ENCODE results near the gene VAPB.

The VAPB gene

DNA sequence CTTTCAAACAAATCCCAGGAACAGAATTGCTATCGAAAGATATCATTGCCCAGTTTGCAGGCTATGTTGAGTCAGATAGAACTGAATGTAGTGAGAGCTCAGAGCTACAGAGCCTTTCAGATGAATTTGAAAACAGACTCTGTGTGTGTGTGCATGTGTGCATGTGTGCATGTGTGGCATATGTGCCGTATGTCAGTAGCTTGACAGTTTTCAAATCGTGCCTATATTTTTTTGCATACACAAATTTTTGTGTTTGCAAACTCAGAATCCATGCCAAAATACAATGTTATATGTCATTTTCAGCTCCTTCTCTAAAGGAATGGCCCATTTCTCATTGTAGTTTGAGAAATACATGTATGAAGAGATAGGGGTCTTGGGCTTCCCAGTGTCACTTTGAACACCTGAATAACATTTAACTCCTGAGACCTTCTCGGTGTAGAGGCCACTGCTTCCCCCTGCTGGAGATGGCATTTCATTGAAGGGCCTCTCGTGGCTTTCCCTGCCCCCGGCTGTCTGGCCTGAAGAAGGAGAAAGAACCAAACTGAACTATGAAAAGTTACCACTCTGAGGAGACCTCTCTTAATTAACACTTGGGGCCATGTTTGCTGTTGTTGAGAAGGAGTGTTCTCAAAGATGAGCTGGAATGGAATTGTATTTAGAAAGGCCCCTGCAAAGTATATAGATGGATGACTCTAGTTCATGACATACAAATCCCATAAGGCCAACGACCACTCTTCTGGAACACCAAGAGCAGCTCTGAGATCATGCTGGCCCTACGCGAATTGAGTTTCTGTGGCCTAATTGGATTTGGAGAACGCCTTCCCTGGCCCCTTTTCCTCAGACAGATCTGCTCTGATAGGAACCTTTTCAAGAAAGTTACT is 58.7 kb downstream of the VAPB start:
- DNase-seq = peak; percentile 63
- in situ Hi-C loops (cut with HindIII; ENCODE audit: low pct_ligation_motif_present, low pct_unique_long_range_greater_than_20kb, low sequenced_read_pairs) = loop anchor here (10.0 kb wide), 1 partner anchor 203 kb away; no protein-coding TSS in a partner anchor

DNA sequence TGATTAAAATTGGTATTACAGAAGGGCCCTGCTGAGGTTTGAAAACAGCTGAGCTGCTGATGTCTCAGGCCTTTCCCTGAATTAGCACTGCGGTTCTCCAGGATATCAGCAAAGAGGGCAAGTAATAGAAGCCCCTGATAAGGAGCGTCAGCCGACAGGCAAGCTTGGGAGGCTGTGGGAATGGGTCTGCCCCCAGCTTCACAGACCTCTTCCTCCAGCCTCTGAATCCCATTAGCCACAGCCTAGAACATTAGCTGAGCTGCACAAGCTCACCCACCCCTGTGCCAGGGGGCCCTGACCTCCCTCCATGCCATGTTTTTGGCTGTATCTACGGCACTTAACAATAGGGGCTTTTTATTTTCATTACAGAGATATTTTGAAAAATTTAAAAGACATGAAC is 59.9 kb downstream of the VAPB start:
- in situ Hi-C loops (cut with HindIII; ENCODE audit: low pct_ligation_motif_present, low pct_unique_long_range_greater_than_20kb, low sequenced_read_pairs) = loop anchor here (10.0 kb wide), 1 partner anchor 204 kb away; no protein-coding TSS in a partner anchor
- DNase-seq = no peak

DNA sequence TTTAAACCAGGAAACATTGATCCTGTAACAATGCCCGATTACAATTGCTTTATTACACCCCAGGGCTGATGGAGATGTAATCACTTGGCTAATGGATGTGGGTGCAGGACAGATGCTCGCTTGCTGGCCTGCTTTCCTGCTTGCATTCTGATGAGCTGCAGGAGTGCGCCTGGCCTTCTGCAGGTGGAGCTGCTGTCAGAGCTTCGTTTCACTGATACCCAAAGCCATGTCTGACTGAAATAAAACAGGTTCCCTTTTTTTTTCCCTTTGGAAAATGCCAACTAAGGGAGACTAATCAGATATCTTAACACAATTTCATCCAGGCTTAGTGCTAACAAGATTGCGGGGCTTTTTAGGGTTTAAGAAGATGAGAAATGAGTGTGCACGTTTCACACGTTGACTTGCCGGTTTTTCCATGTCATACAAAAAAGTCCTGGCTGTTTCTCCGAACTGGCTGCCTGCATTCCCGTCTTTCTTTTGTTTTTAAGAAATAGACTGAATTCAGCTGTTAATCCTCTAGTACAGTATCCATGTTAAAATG is 60.7 kb downstream of the VAPB start:
- no peak for DNase-seq
- in situ Hi-C loops (cut with HindIII; ENCODE audit: low pct_ligation_motif_present, low pct_unique_long_range_greater_than_20kb, low sequenced_read_pairs) = loop anchor here (10.0 kb wide), 1 partner anchor 205 kb away; no protein-coding TSS in a partner anchor

DNA sequence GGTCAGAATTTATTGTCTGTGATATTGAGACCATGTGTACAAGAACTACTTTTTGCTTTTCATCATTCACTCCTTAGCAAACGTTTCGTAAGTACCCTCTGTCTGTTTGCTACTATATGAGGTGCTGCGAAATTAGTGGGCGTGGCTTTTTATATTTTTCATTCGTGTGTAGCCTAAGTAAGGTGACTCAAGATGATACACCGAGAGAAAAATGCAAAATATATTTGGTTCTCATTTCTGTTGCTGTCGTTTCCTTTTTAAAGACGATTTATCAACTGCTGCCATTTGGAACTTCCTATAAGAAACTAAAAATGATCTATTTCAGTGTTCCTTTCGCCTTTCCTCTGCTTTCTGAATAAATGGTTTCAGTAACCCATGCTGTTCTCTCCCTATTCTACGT is 61.2 kb downstream of the VAPB start:
- DNase-seq = no peak
- in situ Hi-C loops (cut with HindIII; ENCODE audit: low pct_ligation_motif_present, low pct_unique_long_range_greater_than_20kb, low sequenced_read_pairs) = no loop called here

DNA sequence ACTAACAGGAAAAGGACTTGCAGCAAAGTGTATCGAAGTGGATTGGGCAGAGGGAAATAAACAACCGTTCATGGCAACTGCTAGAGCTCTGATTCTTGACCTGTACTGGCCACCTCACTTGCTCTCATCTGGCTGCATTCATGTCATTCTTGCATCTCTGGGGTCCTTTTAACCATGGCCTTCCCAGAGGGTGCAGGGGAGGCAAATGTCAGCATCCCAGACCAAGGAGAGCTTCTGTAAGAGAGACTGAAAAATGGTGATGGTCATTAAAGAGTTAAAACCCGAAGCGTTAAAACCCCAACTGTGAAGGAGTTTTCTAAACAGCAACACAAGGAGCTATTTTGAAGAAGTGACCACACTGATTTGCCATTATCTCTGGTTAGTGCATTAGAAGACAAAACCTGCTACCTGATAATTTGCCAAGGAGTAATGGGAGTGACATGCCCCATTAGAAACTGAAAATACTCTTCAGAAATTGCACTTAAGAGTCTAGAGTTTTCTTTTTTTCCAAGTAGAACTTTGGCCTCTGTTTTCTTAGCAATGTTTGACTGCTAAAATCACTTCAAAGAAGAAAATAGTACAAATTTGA is 63.7 kb downstream of the VAPB start:
- DNase-seq = no peak
- in situ Hi-C loops (cut with HindIII; ENCODE audit: low pct_ligation_motif_present, low pct_unique_long_range_greater_than_20kb, low sequenced_read_pairs) = no loop called here

DNA sequence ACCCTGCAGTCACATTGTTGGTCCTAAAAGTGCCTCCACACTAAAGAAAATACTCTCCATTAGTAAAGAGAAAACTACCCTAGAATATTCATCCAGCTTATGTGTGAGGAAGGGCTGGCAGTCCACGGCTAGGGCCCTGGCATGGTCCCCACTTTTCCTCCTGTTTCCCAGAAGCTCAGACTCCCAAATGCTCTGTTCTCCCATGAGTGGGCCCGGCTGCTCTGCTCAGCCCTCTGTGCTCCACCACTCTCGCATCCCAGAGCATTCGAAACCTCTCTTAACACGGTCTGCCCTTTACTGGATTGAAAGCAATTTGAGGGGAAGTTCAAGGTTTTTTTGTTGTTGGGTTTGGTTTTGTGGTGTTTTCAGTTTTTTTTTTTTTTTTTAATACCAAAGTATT is 64.4 kb downstream of the VAPB start:
- in situ Hi-C loops (cut with HindIII; ENCODE audit: low pct_ligation_motif_present, low pct_unique_long_range_greater_than_20kb, low sequenced_read_pairs) = no loop called here
- no peak for DNase-seq

- in situ Hi-C loops (cut with HindIII; ENCODE audit: low pct_ligation_motif_present, low pct_unique_long_range_greater_than_20kb, low sequenced_read_pairs) = no loop called here
- DNase-seq = no peak
These were observed 65.4 kb downstream of the VAPB start for GRCh38 chr20:58454460-58454859.

- no peak for DNase-seq
- in situ Hi-C loops (cut with HindIII; ENCODE audit: low pct_ligation_motif_present, low pct_unique_long_range_greater_than_20kb, low sequenced_read_pairs) = no loop called here
These were observed 68.2 kb downstream of the VAPB start for GRCh38 chr20:58457083-58457695.

GRCh38 chr20:58458342-58459057 is 69.5 kb downstream of the VAPB start:
- in situ Hi-C loops (cut with HindIII; ENCODE audit: low pct_ligation_motif_present, low pct_unique_long_range_greater_than_20kb, low sequenced_read_pairs) = no loop called here
- no peak for DNase-seq

DNA sequence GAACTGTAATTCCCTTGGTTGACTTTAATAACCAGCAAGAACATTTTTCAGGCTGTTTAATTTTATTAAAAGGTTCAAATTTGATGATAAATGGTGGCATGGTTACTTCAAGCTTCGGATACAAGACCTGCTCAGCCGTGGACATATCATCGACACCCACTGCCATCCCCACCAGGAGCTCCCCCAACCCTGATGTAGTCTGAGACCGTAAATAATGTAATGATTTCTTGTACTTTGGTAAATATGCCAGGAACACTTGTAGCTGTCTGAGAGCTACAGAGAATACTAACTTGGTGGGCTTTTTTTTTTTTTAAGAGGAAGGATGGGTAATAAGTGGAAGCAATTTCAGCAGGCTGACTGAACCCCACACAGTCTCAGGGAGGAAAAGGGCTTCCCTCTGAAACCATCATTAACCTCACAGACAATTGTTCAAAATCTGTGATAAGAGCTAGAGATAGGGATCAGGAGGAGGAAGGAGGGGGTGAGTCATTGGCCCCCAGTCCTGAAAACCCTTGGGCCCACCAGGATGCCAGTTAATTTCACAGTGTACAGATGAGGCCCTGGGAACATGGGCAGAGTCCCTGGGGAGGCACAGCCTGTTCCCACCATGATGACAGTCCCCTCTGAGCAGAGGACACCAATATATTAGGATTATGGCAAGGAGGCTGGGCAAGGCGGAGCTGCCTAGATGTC is 70.2 kb downstream of the VAPB start:
- no peak for DNase-seq
- in situ Hi-C loops (cut with HindIII; ENCODE audit: low pct_ligation_motif_present, low pct_unique_long_range_greater_than_20kb, low sequenced_read_pairs) = no loop called here

DNA sequence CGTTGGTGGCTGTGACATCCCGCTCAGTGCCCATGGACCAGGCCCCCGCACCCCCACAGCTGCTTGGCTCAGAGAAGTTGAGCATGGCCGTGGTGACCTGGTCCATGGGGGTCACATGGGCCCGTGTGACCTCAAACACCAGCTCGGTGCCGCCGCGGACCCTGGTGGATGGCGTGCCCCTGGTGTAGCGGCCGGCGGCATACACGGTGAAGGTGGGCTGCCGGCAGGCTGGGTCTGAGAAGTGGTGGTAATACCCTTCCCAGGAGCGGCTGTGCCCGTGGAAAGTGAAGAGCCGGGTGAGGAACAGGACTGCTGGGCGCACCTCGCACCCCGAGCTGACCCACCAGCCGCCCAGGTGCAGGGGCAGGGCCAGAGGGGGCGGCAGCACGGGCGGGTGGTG is 72.1 kb downstream of the VAPB start:
- DNase-seq = no peak
- in situ Hi-C loops (cut with HindIII; ENCODE audit: low pct_ligation_motif_present, low pct_unique_long_range_greater_than_20kb, low sequenced_read_pairs) = no loop called here

DNA sequence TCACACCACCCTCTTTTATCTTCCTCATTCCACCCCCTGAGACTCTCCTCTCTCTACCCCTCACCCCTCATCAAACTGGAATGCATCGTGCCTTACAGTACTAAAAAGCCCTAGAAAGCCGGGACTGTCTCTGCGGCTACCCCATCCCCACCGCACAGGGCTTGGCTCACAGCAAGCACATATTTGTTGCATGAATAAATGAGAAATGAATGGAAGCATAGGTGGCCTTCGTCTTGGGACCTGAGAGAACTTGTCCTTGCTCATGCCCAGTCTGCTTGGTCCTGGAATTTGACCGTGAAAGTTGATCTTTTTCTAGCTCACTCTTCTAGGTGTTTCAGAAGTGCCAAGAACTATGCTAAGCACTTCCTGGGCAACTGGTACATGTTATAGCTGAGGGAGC is 72.9 kb downstream of the VAPB start:
- DNase-seq = no peak
- in situ Hi-C loops (cut with HindIII; ENCODE audit: low pct_ligation_motif_present, low pct_unique_long_range_greater_than_20kb, low sequenced_read_pairs) = no loop called here

- no peak for DNase-seq
- in situ Hi-C loops (cut with HindIII; ENCODE audit: low pct_ligation_motif_present, low pct_unique_long_range_greater_than_20kb, low sequenced_read_pairs) = no loop called here
These were observed 74.2 kb downstream of the VAPB start for GRCh38 chr20:58463256-58463655.

DNA sequence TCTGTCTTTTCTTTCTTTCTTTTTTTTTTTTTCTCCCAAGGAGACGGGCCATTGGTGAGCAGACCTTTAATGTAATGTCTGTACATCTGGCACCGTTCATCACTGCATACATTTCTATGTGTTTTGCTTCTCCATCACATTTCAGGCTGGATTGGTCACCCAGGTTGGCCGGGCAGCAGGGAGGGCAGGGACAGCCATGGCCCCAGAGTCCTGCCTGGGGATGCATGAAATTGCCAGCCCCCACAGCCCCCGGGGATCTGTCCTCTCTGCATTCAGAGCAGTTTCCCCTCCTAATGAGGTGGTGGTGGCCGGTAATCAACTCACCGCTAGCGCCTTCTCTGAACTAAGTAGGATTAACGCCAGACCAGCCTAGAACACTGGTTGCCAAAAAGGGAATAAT is 75.8 kb downstream of the VAPB start:
- in situ Hi-C loops (cut with HindIII; ENCODE audit: low pct_ligation_motif_present, low pct_unique_long_range_greater_than_20kb, low sequenced_read_pairs) = no loop called here
- DNase-seq = no peak

DNA sequence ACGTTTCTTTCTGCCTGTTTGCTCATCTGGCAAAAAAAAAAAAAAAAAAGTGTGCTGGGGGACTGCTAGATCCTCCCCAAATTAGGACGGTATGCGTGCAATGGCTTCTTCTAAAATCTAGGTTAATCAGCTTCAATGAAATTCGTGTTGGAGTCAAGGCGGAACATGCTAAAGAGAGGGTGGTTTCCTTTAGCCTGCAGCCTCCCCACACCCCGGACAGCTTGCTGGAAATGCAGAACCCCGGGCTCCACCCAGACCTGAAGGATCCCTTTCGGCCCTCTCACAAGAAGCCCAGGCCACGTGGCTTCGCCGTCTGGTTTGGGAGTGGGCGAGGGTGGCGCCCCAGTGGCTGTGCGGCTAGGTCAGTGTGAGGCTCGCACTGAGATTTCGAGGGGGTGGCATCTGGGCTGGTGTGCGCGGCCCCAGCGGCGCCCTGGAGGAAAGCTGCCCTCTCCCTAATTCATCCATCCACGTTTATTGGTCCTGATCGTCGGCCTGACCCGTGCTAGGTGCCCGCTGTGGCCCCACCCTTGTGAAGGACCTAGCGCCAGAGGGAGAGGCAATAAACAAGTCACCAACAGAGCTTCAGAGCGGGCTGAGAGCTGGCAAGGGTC is 77.2 kb downstream of the VAPB start:
- DNase-seq = no peak
- in situ Hi-C loops (cut with HindIII; ENCODE audit: low pct_ligation_motif_present, low pct_unique_long_range_greater_than_20kb, low sequenced_read_pairs) = no loop called here

DNA sequence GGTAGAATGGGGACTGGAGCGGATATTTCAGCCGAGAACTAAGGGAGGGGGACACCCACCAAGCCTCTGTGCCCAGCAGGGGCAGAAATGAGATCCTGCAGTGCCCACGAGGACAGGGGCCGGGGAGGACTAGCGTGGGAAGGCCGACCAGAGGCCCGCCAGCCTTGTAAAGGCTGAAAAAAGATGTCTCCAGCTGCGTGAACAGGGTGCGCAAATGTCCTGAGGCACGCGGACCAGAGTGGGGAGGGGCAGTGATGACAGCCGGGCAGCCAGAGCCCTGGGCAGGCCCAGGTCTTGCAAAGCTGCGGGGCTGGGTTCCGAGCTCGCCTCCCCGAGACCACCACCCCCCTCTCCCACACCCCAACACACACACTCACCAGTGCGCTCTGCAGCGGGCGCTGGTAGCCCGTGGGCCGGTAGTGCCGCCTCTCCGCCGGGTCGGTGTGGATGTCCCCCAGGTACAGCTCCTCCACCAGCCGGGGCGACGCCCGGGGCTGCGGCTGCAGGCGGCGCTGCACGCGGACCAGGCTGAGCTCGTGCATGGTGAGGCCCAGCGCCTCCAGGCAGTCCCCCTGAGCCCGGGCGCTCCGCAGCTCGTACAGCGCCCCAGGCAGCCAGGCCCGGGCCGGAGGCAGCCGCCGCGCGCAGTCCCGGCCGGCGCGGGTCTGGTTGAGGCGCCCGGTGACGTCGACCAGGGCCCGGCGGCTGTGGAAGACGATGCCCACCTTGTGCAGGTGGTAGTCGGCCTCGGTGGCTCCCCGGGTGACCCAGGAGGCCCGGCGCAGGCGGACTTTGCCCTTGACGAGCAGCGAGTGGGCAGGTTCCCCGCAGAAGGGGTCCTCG is 77.9 kb downstream of the VAPB start:
- DNase-seq = no peak
- in situ Hi-C loops (cut with HindIII; ENCODE audit: low pct_ligation_motif_present, low pct_unique_long_range_greater_than_20kb, low sequenced_read_pairs) = no loop called here
